SK-N-SH treated with all-trans-retinoic acid at 6 μM for 48 hours (cell line): Measurements from ENCODE around the gene PIEZO1.

Source experiments
- ATAC-seq: fragments of 200-7000 bp; cut with Tn5 transposase; 3 replicates; pipeline ENCODE4 v1.9.1; 2020; ENCODE audit warnings: mild to moderate bottlenecking, moderate library complexity
- ARNTL ChIP-seq: fragments of 450-650 bp; formaldehyde crosslinking; IDR thresholded peaks from 2 replicates; pipeline ENCODE4 v1.5.0; 2020; ENCODE audit warnings: low read depth, mild to moderate bottlenecking, moderate library complexity, borderline replicate concordance
- BACH2 ChIP-seq: fragments of 250-450 bp; sonication (Bioruptor Pico); IDR thresholded peaks from 2 replicates; pipeline ENCODE4 v1.9.0; 2021; ENCODE audit warnings: mild to moderate bottlenecking, borderline replicate concordance
- CREB5 ChIP-seq: fragments of 250-450 bp; sonication (Bioruptor Pico); IDR thresholded peaks from 2 replicates; pipeline ENCODE4 v1.5.1; 2020; ENCODE audit warnings: low read depth, mild to moderate bottlenecking, moderate library complexity
- CSDC2 ChIP-seq: fragments of 250-450 bp; sonication (Bioruptor Pico); IDR thresholded peaks from 2 replicates; pipeline ENCODE4 v1.5.0; 2020; ENCODE audit warnings: mild to moderate bottlenecking, moderate library complexity
- ESRRG ChIP-seq: fragments of 250-450 bp; sonication (Bioruptor Pico); IDR thresholded peaks from 2 replicates; pipeline ENCODE4 v1.6.1; 2021; ENCODE audit warnings: mild to moderate bottlenecking
- ISL1 ChIP-seq: fragments of 250-450 bp; sonication (Bioruptor Pico); IDR thresholded peaks from 2 replicates; pipeline ENCODE4 v2.1.2; 2022; ENCODE audit warnings: mild to moderate bottlenecking, moderate library complexity
- OSR1 ChIP-seq: fragments of 250-450 bp; sonication (Bioruptor Pico); IDR thresholded peaks from 2 replicates; pipeline ENCODE4 v1.8.0; 2022; ENCODE audit warnings: moderate library complexity, mild to moderate bottlenecking, inconsistent platforms
- POU6F1 ChIP-seq: fragments of 250-450 bp; sonication (Bioruptor Pico); IDR thresholded peaks from 2 replicates; pipeline ENCODE4 v1.8.0; 2021; ENCODE audit warnings: low read depth, mild to moderate bottlenecking, moderate library complexity, borderline replicate concordance
- PPARA ChIP-seq: fragments of 250-450 bp; sonication (Bioruptor Pico); IDR thresholded peaks from 2 replicates; pipeline ENCODE4 v1.5.0; 2020; ENCODE audit warnings: mild to moderate bottlenecking, borderline replicate concordance
- RARB ChIP-seq: fragments of 250-450 bp; sonication (Bioruptor Pico); IDR thresholded peaks from 2 replicates; pipeline ENCODE4 v1.8.0; 2021; ENCODE audit warnings: mild to moderate bottlenecking, moderate library complexity
- SNAI2 ChIP-seq: fragments of 250-450 bp; sonication (Bioruptor Pico); IDR thresholded peaks from 2 replicates; pipeline ENCODE4 v1.5.0; 2020; ENCODE audit warnings: mild to moderate bottlenecking, moderate library complexity
- TCF4 ChIP-seq: fragments of 250-450 bp; sonication (Bioruptor Pico); IDR thresholded peaks from 2 replicates; pipeline ENCODE4 v1.8.0; 2021; ENCODE audit warnings: mild to moderate bottlenecking, moderate library complexity, borderline replicate concordance
- TOX ChIP-seq: fragments of 250-450 bp; sonication (Bioruptor Pico); IDR thresholded peaks from 2 replicates; pipeline ENCODE4 v1.8.0; 2021; ENCODE audit warnings: mild to moderate bottlenecking, moderate library complexity, borderline replicate concordance
- TSHZ2 ChIP-seq: fragments of 250-450 bp; sonication (Bioruptor Pico); IDR thresholded peaks from 2 replicates; pipeline ENCODE4 v1.5.0; 2020; ENCODE audit warnings: mild to moderate bottlenecking, moderate library complexity
- ZC3H10 ChIP-seq: fragments of 250-450 bp; sonication (Bioruptor Pico); IDR thresholded peaks from 2 replicates; pipeline ENCODE4 v1.5.1; 2021; ENCODE audit warnings: mild to moderate bottlenecking, moderate library complexity
- ZFP3 ChIP-seq: fragments of 250-450 bp; sonication (Bioruptor Pico); IDR thresholded peaks from 2 replicates; pipeline ENCODE4 v1.5.0; 2020; ENCODE audit warnings: mild to moderate bottlenecking, moderate library complexity
- ZFP30 ChIP-seq: fragments of 450-650 bp; formaldehyde crosslinking; IDR thresholded peaks from 2 replicates; pipeline ENCODE4 v1.5.0; 2022; ENCODE audit warnings: mild to moderate bottlenecking, moderate library complexity
- ZNF565 ChIP-seq: fragments of 450-650 bp; formaldehyde crosslinking; conservative IDR thresholded peaks from 2 replicates; pipeline ENCODE4 v1.5.0; 2020; ENCODE audit warnings: low read depth, mild to moderate bottlenecking, moderate library complexity
- ZNF70 ChIP-seq: fragments of 450-650 bp; formaldehyde crosslinking; IDR thresholded peaks from 2 replicates; pipeline ENCODE4 v1.5.0; 2020; ENCODE audit warnings: mild to moderate bottlenecking, moderate library complexity
- ZNF8 ChIP-seq: fragments of 450-650 bp; formaldehyde crosslinking; IDR thresholded peaks from 2 replicates; pipeline ENCODE4 v1.5.0; 2020; ENCODE audit warnings: mild to moderate bottlenecking, moderate library complexity
- TF ChIP-seq, protein P1 (sequence below): fragments of 250-450 bp; sonication (Bioruptor Pico); IDR thresholded peaks from 2 replicates; pipeline ENCODE4 v1.5.1; 2021; ENCODE audit warnings: mild to moderate bottlenecking, moderate library complexity
- TF ChIP-seq, protein P2 (sequence below): fragments of 250-450 bp; sonication (Bioruptor Pico); IDR thresholded peaks from 2 replicates; pipeline ENCODE4 v1.8.0; 2020; ENCODE audit warnings: mild to moderate bottlenecking, moderate library complexity, borderline replicate concordance

The PIEZO1 gene

DNA sequence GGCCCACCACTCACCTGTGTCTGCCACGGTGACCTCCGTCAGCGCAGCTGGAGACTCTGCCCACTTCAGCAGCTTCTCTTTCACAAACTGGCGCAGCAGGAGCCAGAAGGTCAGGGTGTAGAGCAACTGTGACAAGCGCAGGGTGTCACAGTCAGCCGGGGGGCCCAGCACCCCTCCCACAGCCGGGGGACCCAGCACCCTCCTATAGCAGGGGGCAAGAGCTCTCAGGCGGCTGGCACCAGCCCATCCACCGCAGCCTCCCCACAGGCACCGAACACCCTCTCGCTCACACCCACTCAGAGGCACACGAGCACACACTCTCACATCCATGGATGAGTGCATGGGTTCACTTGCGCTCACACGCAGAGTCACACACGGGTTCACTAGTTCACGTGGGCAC lies 49.9 kb downstream of the PIEZO1 start (continued):
- TF ChIP-seq POU6F1 (CRISPR knock-in tag) (no peak), ISL1 (CRISPR knock-in tag) (no peak), SNAI2 (CRISPR knock-in tag) (no peak), RARB (CRISPR knock-in tag) (no peak), ARNTL (CRISPR knock-in tag) (no peak), CREB5 (no peak), BACH2 (no peak)

DNA sequence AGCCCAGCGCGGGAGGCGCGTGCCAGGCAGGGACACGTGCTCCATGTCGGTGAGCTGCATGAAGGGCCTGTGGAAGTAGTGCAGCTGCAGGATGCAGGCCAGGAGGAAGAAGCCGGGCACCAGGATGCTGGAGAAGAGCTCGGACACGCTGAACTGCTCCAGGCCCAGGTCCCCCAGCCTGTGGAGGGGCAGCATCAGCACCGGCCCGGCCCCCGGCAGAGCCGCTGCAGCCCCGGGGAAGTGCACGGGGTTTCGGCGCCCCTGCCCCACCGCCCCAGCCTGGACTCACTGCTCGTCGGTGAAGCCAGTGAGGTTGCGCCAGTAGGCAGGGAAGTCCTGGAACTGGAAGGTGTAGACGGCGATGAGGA lies 50.7 kb downstream of the PIEZO1 start:
- no peak for ATAC-seq
- TF ChIP-seq ESRRG (no peak), TCF4 (CRISPR knock-in tag) (no peak), ZNF8 (no peak), CSDC2 (CRISPR knock-in tag) (no peak), ZC3H10 (CRISPR knock-in tag) (no peak), RARB (CRISPR knock-in tag) (no peak), BACH2 (no peak), TOX (CRISPR knock-in tag) (no peak), SNAI2 (CRISPR knock-in tag) (no peak), CREB5 (no peak)

DNA sequence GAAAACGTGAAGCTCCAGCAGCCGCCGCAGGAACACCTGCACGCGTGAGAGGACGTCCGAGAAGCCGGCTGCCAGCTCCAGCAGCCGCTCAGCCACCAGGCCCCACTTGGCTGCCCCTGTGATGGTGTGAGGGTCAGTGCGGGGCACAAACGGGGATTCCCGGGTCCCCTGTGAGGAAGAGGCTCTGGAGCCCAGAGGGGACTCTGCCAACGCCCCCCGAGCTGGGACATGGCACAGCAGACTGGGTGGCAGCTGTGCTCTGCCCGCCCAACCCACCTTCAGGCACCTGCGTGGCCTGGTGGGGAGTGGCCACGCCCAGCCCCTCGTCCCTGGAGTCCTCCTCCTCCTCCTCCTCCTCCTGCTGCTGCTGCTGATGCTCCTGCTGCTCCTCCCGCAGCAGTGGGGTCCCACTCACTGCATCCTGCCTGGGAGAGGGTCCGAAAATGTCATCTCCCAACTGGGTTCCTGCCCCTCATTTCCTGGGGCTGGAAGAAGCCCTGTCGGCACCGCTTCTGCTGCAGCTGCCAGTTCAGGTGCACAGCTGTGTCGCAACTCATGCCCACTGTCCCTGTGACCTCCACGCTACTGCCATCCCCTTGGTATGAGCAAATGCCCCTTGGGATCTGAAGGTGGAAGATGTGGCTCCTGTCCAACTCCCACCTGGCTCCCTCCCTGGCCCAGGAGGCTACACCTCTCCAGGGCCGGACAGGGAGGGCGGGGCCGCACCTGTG lies 51.2 kb downstream of the PIEZO1 start:
- TF ChIP-seq TOX (CRISPR knock-in tag) (no peak), ZC3H10 (CRISPR knock-in tag) (no peak), TSHZ2 (CRISPR knock-in tag) (no peak), SNAI2 (CRISPR knock-in tag) (no peak), ISL1 (CRISPR knock-in tag) (no peak), POU6F1 (CRISPR knock-in tag) (no peak), ZNF565 (no peak), TCF4 (CRISPR knock-in tag) (no peak), ZFP3 (no peak), ESRRG (no peak), ZNF70 (no peak), RARB (CRISPR knock-in tag) (no peak), OSR1 (CRISPR knock-in tag) (no peak), ZNF8 (no peak), ZFP30 (no peak), ARNTL (CRISPR knock-in tag) (no peak), PPARA (no peak)
- TF ChIP-seq, protein P1, sequence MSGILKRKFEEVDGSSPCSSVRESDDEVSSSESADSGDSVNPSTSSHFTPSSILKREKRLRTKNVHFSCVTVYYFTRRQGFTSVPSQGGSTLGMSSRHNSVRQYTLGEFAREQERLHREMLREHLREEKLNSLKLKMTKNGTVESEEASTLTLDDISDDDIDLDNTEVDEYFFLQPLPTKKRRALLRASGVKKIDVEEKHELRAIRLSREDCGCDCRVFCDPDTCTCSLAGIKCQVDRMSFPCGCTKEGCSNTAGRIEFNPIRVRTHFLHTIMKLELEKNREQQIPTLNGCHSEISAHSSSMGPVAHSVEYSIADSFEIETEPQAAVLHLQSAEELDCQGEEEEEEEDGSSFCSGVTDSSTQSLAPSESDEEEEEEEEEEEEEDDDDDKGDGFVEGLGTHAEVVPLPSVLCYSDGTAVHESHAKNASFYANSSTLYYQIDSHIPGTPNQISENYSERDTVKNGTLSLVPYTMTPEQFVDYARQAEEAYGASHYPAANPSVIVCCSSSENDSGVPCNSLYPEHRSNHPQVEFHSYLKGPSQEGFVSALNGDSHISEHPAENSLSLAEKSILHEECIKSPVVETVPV: no peak
- TF ChIP-seq, protein P2, sequence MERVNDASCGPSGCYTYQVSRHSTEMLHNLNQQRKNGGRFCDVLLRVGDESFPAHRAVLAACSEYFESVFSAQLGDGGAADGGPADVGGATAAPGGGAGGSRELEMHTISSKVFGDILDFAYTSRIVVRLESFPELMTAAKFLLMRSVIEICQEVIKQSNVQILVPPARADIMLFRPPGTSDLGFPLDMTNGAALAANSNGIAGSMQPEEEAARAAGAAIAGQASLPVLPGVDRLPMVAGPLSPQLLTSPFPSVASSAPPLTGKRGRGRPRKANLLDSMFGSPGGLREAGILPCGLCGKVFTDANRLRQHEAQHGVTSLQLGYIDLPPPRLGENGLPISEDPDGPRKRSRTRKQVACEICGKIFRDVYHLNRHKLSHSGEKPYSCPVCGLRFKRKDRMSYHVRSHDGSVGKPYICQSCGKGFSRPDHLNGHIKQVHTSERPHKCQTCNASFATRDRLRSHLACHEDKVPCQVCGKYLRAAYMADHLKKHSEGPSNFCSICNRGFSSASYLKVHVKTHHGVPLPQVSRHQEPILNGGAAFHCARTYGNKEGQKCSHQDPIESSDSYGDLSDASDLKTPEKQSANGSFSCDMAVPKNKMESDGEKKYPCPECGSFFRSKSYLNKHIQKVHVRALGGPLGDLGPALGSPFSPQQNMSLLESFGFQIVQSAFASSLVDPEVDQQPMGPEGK (CRISPR knock-in tag): no peak
- ATAC-seq: no peak
